Liver (tissue), 9 donors: ENCODE results near the gene HOXB4. TPM values are rescaled to one million over a fixed set of nuclear protein-coding genes. Genes with fewer than 3 reads are reported as not detected.

Experiments used
- DNase-seq: peaks from one replicate; pipeline ENCODE4 v3.0.0-alpha.2; 2017; ENCODE audit warnings: low spot score
- H3K27ac ChIP-seq, 2 donors: one replicate each; pipeline ENCODE4 v1.7.0; 2013; ENCODE audit warnings: inconsistent platforms in 2 of 2, low read length in 2 of 2, control low read depth in 1 of 2, low read depth in 1 of 2, mild to moderate bottlenecking in 1 of 2
- H3K27me3 ChIP-seq, 4 donors: one replicate each; pipeline versions ENCODE4 v1.6.1 to v1.7.0; 2013; ENCODE audit warnings: low read length in 3 of 4, inconsistent platforms in 1 of 4, mild to moderate bottlenecking in 1 of 4, moderate library complexity in 1 of 4; ENCODE audit not compliant: control insufficient read depth in 4 of 4, insufficient read depth in 4 of 4
- H3K36me3 ChIP-seq, 4 donors: one replicate each; pipeline versions ENCODE4 v1.6.1 to v1.7.0; 2013; ENCODE audit warnings: low read length in 3 of 4, mild to moderate bottlenecking in 3 of 4, low read depth in 1 of 4, moderate library complexity in 1 of 4; ENCODE audit not compliant: control insufficient read depth in 4 of 4, insufficient read depth in 3 of 4
- H3K4me1 ChIP-seq, 4 donors: one replicate each; pipeline versions ENCODE4 v1.6.1 to v1.7.0; 2013; ENCODE audit warnings: low read length in 3 of 4, mild to moderate bottlenecking in 3 of 4, moderate library complexity in 1 of 4; ENCODE audit not compliant: control insufficient read depth in 4 of 4, insufficient read depth in 4 of 4
- H3K4me3 ChIP-seq, 3 donors: one replicate each; pipeline versions ENCODE4 v1.6.1 to v1.7.0; 2013; ENCODE audit warnings: low read length in 3 of 3, control low read depth in 1 of 3, low read depth in 1 of 3, mild to moderate bottlenecking in 1 of 3
- H3K9ac ChIP-seq, 2 donors: one replicate each; pipeline ENCODE4 v1.7.0; 2013; ENCODE audit warnings: low read length in 2 of 2, mild to moderate bottlenecking in 2 of 2, moderate library complexity in 2 of 2, control low read depth in 1 of 2, low read depth in 1 of 2
- H3K9me3 ChIP-seq, 4 donors: one replicate each; pipeline versions ENCODE4 v1.6.1 to v1.7.0; 2013; ENCODE audit warnings: low read length in 3 of 4; ENCODE audit not compliant: control insufficient read depth in 4 of 4
- ATF3 ChIP-seq: IDR thresholded peaks from 2 replicates; pipeline ENCODE4 v1.6.1; 2016; ENCODE audit warnings: antibody characterized with exemption
- EGR1 ChIP-seq, 2 donors: IDR thresholded peaks; 2 replicates each; pipeline ENCODE4 v1.6.1; 2016 to 2018; ENCODE audit warnings: antibody characterized with exemption in 2 of 2, low read depth in 2 of 2
- FOXA1 ChIP-seq: IDR thresholded peaks from 2 replicates; pipeline ENCODE4 v1.6.1; 2016; ENCODE audit warnings: antibody characterized with exemption
- FOXA2 ChIP-seq: IDR thresholded peaks from 2 replicates; pipeline ENCODE4 v1.6.1; 2016; ENCODE audit warnings: antibody characterized with exemption
- GABPA ChIP-seq, 2 donors: IDR thresholded peaks in 1 of 2; conservative IDR thresholded peaks in 1 of 2; 2 replicates each; pipeline ENCODE4 v1.6.1; 2016; ENCODE audit warnings: antibody characterized with exemption in 2 of 2, mild to moderate bottlenecking in 1 of 2, moderate library complexity in 1 of 2
- HNF4A ChIP-seq, 2 donors: conservative IDR thresholded peaks; 2 replicates each; pipeline ENCODE4 v1.6.1; 2016; ENCODE audit warnings: antibody characterized with exemption in 2 of 2, mild to moderate bottlenecking in 2 of 2
- HNF4G ChIP-seq: IDR thresholded peaks from 2 replicates; pipeline ENCODE4 v1.6.1; 2016; ENCODE audit warnings: antibody characterized with exemption
- JUND ChIP-seq, 2 donors: IDR thresholded peaks; 2 replicates each; pipeline ENCODE4 v1.6.1; 2016; ENCODE audit warnings: antibody characterized with exemption in 2 of 2
- NR2F2 ChIP-seq: IDR thresholded peaks from 2 replicates; pipeline ENCODE4 v1.6.1; 2016; ENCODE audit warnings: antibody characterized with exemption
- SP1 ChIP-seq: IDR thresholded peaks from 2 replicates; pipeline ENCODE4 v1.6.1; 2018; ENCODE audit warnings: antibody characterized with exemption, mild to moderate bottlenecking
- TAF1 ChIP-seq: conservative IDR thresholded peaks from 2 replicates; pipeline ENCODE4 v1.6.1; 2016; ENCODE audit warnings: antibody characterized with exemption, mild to moderate bottlenecking
- YY1 ChIP-seq: IDR thresholded peaks from 2 replicates; pipeline ENCODE4 v1.6.1; 2016; ENCODE audit warnings: antibody characterized with exemption, mild to moderate bottlenecking
- ZBTB33 ChIP-seq: IDR thresholded peaks from 2 replicates; pipeline ENCODE4 v1.6.1; 2016; ENCODE audit warnings: antibody characterized with exemption
- WGBS: extraction: QIAGEN DNeasy Blood & Tissue Kit; methylation state at CpG from one replicate; pipeline ENCODE4 v1.1.7; 2013; 5-methylcytosine and 5-hydroxymethylcytosine counted together
- polyA plus RNA-seq, 2 donors: library from polyadenylated mRNA; stranded (reverse) in 1 of 2; unstranded in 1 of 2; fragments of 200-250 nt in 1 of 2; fragments of >200 nt in 1 of 2; fragmentation: Nextera tagmentation in 1 of 2; extraction: Ambion mirVana in 1 of 2; gene quantifications; one replicate each; pipeline versions ENCODE4 v1.2.1 to v1.2.3, GENCODE V29; 2013 to 2015
- total RNA-seq, 2 donors: library from RNA; depleted of rRNA; stranded (reverse); fragments of >200 nt; gene quantifications; one replicate each; pipeline ENCODE4 v1.2.3, GENCODE V29; 2014
- TF ChIP-seq, protein P1 (sequence below): IDR thresholded peaks from 2 replicates; pipeline ENCODE4 v1.6.1; 2016; ENCODE audit warnings: antibody characterized with exemption, mild to moderate bottlenecking
- TF ChIP-seq, protein P2 (sequence below): fragments of 150-350 bp; IDR thresholded peaks from 2 replicates; pipeline ENCODE4 v1.5.1; 2017; ENCODE audit warnings: improper control_type of control experiment, low read depth, low read length; ENCODE audit not compliant: missing input control
- donor health status: healthy.
- donor health status: healthy.
- donor health status: healthy.
- donor health status: healthy.
- donor health status: healthy.

Gene HOXB4
- total and polyA plus RNA-seq, 4 donors = 0.19 to 0.75 (median 0.50) TPM

DNA sequence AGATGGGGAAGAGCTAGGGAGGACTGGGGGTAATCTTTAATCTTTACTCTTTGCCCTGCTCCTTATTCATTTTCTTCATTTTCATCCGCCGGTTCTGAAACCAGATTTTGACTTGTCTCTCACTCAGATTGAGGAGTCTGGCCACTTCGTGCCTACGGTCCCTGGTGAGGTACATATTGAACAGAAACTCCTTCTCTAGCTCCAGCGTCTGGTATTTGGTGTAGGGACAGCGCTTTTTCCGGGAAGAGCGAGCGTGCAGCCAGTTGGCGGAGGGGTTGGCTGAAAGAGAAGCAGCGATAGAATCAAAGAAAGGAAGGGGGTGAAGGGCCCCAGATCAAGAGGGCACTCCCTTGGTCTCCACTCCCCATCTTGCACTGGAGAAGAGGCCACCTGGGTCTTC, 44.7 kb upstream of the HOXB4 start:
- no peak for DNase-seq
- Histone ChIP-seq H3K36me3 (no peaks in the 10 kb centered on the region), H3K4me3 (no peak overlapping the region), H3K9me3 (no peaks in the 10 kb centered on the region), H3K9ac (no peak overlapping the region), H3K27ac (no peak overlapping the region), H3K27me3 (peaks cover 4 to 48% (median 33%) of the 10 kb centered on the region in 4 donors), H3K4me1 (peaks cover 7 to 16% (median 13%) of the 10 kb centered on the region in 4 donors)
- WGBS = 26% methylated on average over 11 of the region's 11 CpGs
- no peak for TF ChIP-seq HNF4A (conservative IDR thresholded peaks at IDR 0.05)
- TF ChIP-seq, protein P1, sequence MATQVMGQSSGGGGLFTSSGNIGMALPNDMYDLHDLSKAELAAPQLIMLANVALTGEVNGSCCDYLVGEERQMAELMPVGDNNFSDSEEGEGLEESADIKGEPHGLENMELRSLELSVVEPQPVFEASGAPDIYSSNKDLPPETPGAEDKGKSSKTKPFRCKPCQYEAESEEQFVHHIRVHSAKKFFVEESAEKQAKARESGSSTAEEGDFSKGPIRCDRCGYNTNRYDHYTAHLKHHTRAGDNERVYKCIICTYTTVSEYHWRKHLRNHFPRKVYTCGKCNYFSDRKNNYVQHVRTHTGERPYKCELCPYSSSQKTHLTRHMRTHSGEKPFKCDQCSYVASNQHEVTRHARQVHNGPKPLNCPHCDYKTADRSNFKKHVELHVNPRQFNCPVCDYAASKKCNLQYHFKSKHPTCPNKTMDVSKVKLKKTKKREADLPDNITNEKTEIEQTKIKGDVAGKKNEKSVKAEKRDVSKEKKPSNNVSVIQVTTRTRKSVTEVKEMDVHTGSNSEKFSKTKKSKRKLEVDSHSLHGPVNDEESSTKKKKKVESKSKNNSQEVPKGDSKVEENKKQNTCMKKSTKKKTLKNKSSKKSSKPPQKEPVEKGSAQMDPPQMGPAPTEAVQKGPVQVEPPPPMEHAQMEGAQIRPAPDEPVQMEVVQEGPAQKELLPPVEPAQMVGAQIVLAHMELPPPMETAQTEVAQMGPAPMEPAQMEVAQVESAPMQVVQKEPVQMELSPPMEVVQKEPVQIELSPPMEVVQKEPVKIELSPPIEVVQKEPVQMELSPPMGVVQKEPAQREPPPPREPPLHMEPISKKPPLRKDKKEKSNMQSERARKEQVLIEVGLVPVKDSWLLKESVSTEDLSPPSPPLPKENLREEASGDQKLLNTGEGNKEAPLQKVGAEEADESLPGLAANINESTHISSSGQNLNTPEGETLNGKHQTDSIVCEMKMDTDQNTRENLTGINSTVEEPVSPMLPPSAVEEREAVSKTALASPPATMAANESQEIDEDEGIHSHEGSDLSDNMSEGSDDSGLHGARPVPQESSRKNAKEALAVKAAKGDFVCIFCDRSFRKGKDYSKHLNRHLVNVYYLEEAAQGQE = no peak
- no peak for TF ChIP-seq ZBTB33
- TF ChIP-seq FOXA2 = no peak
- TF ChIP-seq NR2F2 = no peak
- no peak for TF ChIP-seq EGR1 (IDR thresholded peaks at IDR 0.05; ENCODE audit: low read depth in 2 of 2)
- no peak for TF ChIP-seq YY1
- TF ChIP-seq SP1 = no peak
- no peak for TF ChIP-seq GABPA (IDR thresholded peaks at IDR 0.05 in 1 of 2, conservative IDR thresholded peaks at IDR 0.05 in 1 of 2)
- TF ChIP-seq ATF3 = no peak
- TF ChIP-seq FOXA1 = no peak
- no peak for TF ChIP-seq JUND (IDR thresholded peaks at IDR 0.05)
- TF ChIP-seq HNF4G = no peak
- TF ChIP-seq TAF1 = no peak
- TF ChIP-seq, protein P2, sequence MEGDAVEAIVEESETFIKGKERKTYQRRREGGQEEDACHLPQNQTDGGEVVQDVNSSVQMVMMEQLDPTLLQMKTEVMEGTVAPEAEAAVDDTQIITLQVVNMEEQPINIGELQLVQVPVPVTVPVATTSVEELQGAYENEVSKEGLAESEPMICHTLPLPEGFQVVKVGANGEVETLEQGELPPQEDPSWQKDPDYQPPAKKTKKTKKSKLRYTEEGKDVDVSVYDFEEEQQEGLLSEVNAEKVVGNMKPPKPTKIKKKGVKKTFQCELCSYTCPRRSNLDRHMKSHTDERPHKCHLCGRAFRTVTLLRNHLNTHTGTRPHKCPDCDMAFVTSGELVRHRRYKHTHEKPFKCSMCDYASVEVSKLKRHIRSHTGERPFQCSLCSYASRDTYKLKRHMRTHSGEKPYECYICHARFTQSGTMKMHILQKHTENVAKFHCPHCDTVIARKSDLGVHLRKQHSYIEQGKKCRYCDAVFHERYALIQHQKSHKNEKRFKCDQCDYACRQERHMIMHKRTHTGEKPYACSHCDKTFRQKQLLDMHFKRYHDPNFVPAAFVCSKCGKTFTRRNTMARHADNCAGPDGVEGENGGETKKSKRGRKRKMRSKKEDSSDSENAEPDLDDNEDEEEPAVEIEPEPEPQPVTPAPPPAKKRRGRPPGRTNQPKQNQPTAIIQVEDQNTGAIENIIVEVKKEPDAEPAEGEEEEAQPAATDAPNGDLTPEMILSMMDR = no peak
